GM19035 (cell line): ENCODE results near the gene CRNN.

Experiments
- ATAC-seq: cut with Tn5 transposase; IDR thresholded peaks from one replicate; pipeline ENCODE4 v1.9.1; 2021; ENCODE audit not compliant: unreplicated experiment

CRNN gene

DNA sequence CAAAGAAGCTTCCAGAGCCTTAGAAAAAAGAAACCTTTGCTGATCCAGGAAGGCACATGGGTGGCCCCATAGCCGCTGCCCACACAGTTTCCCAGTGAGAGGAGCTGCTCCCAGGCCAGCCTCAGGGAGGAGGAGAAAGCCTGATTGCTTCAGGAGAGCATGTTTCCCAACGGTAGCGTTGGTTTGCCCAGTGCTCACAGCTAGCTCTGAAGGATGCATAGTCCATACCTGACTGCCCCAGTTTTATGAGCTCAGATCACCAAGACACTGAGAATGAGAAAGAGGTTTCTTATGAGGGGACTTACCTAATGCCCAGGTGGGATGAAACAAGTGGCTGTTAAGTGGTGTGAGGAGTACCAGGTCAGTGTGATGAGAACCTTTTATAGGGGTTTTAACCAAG, at the start of gene CRNN:
CRNN (minus strand) TSS at position 355 of the 400 bp plus-strand sequence. CDS start 2,030 bp downstream, outside the sequence.
- no peak for ATAC-seq

DNA sequence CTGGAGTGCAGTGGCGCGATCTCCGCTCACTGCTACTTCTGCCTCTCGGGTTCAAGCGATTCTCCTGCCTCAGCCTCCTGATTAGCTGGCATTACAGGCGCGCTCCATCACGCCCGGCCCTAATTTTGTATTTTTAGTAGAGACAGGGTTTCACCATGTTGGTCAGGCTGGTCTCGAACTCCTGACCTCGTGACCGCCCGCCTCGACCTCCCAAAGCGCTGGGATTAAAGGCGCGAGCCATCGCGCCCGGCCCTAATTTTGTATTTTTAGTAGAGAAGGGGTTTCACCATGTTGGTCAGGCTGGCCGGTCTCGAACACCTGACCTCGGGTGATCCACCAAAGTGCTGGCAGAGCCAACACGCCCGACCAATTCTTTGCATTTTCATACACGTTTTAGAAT, 48.6 kb upstream of the CRNN start:
- no peak for ATAC-seq

DNA sequence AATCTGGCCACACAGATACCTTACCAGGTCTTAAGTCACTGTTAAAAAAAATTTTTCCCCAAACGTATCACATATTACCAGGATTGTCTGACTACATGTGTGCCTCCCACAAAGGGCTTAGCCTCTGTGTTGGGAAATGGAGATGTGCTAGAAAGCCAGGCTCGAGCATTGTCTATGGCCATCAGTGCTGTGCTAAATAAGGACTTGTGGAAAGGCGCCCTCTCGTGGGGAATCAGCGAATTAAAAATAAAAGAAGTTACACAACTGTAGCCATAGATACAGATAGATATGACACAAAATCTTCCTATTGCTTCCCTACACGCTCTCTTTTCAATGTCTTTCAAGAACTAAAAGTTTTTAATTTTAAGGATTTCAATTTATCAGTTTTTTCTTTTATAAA, 47.5 kb upstream of the CRNN start:
- ATAC-seq = no peak

DNA sequence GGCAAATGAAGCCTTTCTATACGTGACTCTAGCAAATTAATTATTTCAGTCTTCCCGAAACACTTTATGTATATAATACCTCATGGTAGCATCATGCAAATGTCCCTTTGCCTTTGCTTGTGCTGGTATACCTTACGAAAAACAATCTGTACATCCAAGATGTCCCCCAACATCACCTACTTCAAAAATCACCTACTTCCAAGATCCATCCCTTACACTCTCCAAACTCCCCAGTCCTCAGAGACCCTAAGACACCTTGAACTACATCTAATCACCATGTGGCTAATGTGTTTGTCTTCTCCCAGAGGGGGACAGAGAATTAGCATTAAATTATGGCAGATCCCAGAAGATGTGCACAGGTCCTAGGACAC, 46.5 kb upstream of the CRNN start:
- no peak for ATAC-seq

DNA sequence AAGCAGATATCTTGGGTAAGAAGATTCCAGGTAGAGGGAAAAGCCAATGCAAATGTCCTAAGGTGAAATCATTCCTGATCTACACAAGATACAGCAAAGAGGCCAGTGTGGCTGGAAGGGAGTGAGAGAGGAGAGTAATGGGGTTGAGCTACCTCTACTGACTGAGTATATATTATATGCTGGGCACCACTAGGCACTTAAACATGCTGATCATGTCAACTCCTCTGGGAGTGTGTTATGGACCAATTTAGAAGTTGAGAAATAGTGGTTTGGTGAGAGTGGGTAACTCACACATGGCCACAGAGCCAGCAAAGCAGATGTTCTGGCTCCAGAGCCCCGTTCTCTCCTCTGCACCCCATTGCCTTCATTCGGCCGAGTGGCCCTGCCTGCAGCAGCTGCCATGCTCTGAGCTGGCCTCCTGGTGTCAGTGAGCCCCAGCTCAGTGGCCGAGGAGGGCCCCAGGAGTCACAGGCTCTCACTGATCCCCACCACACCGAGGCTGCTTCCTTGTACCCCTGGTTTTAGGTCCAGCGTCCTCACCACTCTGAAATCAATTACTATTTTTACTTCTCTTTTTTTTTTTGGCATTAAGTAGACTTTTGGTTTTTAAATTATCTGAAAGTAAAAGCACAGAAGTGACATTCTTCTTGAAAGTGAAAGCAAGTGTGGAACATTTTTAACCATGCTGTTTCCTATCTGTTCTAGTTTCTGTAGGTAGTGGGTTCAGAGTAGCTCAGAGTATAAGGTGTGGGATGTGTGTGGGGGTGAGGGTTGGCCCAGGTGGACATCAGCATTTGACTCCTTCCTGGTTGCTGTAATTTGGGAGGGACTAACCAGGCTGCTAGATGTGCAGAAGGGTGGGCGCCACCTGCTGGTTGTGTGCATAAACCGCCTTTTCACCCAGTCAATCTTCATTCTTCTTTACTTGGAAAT, 45.8 kb upstream of the CRNN start:
- peak; percentile 88 for ATAC-seq

DNA sequence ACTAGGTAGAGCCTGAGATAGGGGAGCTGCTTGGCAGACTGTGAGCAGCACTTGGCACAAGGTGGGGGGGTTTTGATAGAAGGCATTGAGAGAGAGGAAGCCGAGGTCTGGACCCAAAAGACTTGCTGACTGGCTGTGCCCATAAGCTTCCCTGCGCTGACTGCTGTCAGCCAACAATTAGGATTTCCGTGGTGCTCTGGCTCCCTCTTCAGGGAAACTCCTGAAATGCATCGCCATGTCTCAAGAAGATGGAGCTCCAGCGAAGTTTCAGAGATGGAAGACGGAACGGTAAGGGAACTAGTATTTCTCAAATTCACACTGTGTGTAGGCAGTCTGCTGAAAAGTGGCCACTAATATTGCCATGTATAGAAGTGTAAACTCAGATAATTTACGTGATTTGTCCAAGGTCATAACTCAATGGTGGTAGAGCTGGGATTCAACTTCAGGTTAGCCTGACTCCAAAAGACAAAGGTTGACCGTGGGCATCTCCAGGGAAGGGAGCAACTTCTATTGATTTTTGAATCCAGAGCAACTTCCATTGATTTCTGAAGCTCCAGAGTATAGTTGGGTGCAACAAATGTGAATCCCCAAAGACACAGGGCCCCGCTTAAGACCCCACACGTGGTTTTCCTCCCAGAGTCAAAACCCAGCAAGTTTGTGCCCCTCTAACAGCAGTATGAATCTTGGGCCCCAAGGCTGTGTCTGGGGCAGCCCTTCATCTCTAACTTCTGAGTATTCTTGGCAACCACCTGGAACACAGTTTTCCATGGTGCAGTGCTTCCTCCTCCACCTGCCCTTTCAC, 44.5 kb upstream of the CRNN start:
- ATAC-seq = no peak

DNA sequence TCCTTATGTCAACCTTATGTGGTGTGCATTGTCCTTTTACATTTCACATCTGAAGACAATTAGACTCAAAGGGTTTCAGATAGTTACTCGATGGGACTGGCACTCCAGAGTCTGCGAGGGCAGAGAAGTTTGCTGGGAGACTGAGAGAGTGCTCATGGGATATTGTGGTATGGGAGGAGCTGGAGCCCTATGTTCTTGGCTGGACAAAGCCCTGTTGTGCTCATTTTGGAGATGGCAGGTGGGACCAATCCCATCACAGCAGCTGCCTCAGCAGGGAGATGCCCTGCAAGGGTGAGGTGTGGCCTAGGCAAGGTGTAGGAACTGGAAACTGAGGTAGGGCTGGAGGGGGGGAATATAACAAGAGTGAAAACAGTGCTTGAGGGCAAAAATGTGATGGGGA, 43.5 kb upstream of the CRNN start:
- ATAC-seq = no peak

DNA sequence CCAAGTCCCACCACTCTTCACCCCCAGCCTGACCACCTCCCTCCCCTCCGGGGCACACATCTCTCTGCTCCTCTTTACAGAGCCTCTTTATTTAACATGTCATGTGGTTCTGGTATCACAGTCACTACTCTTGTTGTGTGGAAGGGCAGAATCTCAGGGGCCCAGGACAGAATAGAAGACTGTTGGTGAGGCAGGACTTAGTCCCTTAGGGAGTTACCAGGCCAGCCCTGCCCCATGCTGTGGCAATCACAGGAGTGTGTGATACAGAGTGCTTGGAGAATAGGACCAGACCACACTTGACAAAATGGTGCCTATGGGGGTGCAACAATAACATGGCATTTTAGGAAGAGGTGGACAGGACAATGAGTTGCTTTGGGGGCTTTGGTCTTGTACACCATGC, 43.0 kb upstream of the CRNN start:
- ATAC-seq = no peak

DNA sequence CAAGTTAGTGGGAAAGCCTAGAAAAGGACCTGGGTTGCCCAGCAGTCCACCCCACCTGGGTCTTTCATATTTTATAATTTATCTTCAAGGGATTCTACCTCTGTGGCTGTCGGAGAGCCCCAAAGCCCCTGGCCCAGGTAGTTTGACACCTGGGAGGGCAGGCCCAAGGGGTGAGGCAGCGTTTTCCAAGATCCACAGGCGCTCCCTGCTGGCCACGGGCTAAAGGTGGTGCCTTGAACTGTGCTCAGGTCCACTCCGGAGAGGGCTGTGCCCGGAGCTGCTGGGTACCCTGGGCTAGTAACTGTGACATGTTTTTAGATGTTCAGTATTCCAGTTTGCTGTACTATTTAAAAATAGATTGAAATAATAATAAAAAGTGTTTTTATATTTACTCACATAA, 37.2 kb upstream of the CRNN start:
- no peak for ATAC-seq

DNA sequence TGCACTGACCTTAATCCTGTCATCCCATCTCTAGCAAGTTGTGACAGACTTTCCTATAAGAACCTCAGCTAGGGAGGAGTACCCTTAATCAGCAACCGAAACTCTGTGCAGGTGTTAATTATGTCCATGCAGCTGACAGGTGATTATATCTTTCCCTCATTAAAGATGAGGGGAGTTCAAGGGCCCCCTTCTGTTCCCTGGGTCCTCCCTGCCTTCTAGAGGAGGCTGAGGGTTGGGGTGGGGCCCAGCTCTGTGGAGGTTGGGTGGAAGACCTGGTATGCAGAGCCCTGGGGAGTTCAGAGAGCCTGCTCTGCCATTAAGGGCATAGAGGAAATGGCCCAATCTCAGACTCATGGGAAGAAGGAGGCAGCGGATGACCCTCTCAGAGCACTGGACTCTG, 35.6 kb upstream of the CRNN start:
- ATAC-seq = no peak

DNA sequence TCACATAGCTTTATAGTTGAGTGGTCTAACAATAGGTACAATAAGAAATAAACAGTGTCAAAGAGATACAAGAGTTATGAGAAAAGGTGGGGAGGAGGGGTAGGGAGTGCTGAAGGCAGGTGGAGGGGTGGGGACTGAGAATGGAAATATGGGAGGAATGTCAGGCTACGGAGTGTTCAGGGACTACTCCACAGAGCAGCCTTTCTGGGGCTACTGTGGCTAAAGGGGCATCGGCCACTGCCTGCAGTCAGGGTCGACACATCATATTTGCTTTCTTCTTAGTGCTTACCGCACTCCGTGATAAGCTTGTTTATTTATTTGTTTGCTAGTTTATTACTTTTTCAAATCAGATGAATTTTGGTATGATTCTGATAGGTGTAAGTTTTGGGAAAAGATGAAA, 34.4 kb upstream of the CRNN start:
- no peak for ATAC-seq

DNA sequence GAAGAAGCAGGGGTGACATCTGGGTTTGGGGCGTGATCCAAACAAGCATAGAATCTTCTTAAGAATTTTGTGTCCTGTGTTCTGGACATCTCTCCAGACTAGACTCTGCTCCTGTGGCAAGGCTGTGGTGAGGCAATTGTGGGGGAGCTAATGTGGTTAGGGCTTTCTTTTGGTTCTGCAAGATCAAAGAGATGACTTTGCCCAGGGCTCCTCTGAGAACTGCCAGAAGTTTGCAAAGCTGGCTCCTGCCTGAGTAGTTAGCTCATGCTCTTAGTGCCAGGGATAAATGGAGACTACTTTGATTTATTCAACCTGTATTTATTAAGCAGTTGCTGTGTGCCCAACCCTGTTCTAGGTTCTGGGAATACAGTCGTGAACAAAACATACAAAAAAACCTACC, 34.0 kb upstream of the CRNN start:
- no peak for ATAC-seq

DNA sequence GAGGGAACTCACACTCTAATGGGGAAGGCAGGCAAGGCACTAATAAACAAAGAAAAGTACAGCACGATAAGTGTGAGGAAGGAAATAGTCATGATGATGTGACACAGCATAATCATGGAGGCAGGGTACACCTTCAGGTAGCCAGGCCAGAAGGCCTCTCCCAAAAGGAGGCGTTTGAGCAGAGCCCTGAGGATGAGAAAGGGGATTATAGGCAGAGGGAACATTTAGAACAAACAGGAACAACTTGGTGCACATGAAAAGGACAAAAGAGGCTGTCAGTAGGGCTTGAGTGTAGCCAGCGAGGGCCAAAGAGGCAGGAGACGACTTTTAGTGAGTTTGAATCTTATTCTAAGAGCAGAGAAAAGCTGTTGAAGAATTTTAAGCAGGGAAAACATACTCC, 33.4 kb upstream of the CRNN start:
- ATAC-seq = no peak

DNA sequence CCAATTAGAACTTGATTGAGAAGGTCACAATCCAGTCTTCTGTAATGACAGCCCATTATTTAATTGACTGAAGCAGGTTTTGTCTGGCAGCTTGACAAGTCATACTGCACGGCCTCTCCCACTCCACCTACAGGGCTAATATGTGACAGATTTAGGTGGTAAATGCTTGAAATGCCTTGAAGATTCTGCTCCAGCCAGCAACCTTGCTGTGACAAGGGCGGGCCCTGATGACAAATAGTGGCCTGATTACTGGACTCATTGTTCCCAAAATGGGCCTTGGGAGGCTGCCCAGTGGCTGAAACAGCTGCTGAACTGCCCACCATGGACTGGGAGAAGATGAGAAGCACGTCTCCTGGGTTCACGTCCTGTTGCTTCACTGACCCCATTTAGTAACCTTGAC, 30.0 kb upstream of the CRNN start:
- ATAC-seq = no peak

DNA sequence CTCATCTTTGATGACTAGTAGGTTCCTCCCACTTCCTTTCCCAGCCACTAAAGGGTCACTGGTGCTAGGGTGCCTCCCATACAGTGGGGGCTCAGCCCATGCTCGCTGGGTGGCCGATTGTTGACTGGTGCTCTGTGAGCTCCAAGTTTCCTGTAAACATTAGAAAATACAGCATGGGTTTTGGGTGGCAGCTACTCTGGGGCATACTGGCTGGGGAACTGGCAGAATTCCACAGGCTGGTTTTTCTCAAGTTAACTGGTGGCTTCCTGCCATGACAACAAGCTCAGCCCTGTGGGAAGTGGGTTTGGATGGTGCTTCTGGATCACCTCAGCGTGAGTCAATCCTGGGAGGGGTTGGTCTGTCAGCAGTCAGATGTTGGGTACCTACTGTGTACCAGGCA, 28.7 kb upstream of the CRNN start:
- no peak for ATAC-seq

DNA sequence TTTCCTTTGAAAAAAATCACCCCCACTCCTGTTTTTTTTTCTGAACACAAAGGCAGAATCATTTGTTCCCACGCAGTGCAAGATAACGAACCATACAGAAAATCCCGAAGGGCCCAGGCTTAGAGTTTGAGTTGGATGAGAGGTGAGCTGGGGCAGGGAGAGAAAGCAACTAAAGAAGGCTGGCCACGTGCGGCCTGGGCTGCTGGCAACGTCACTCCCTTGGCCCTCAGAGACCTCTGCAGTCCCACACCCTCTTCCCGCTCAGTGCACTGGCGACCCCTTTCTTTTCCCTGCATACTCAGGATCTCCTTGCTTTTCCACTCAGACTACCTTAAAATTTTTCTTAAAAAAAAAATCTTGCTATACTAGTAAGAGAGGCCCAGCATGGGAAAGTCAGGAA, 28.2 kb upstream of the CRNN start:
- ATAC-seq = no peak

DNA sequence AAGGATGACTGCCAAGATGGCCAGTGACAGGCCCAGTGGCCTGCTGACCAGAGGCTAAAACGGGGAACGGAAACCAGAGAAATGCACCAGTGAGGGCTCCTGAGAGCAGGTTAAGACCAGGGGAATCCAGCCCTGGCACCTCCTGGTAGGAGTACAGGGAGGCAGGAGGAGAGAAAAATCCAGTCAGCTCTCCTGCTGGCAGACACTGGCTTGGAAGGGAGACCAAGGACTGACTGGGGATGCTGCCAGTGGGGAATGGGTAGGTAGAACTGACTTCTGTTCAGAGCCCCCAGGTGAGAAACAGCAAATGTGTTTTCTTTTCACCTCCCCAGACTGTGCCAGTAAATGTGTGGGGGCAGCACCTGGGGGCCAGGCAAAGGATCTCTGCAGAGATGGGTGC, 27.7 kb upstream of the CRNN start:
- ATAC-seq = no peak

DNA sequence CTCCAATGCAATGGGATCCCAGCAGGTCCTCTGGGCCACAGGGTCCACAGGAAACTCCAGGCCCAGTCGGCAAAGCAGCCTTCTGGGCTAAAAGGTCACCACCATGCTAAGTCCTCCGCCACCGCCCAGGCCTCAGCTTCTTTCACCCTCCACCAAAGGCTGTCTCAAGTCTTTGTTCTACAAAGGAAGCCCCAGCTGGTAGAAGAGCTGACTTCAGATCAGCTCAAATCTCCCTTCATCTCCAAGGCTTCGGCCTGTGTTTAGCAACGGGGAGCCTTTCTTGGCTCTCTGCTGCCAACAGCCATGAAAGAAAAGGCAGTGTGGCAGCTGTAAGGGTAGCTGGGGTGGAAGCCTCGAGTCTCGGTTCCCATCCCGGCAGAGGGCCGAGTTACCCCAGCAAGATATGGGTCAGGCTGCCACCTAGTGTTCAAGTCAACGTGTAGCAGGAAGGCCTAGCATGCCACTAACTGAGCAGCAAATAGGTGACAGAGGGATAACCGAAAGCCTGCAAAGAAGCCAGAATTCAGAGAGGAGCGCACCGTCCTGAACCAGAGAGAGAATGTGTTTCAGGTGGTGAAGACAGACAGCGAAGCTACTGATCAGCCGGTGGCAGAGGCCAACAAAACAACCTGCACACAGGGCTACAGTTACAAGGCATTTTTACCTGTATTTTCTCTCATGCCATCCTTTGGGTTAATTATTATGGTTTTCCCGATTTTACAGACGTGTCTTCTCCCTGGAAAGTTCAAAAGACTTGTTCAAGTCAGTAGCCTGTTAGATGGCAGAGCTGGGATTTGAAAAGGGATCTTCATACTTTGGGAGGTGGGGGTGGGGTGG, 26.8 kb upstream of the CRNN start:
- ATAC-seq = peak; percentile 91

DNA sequence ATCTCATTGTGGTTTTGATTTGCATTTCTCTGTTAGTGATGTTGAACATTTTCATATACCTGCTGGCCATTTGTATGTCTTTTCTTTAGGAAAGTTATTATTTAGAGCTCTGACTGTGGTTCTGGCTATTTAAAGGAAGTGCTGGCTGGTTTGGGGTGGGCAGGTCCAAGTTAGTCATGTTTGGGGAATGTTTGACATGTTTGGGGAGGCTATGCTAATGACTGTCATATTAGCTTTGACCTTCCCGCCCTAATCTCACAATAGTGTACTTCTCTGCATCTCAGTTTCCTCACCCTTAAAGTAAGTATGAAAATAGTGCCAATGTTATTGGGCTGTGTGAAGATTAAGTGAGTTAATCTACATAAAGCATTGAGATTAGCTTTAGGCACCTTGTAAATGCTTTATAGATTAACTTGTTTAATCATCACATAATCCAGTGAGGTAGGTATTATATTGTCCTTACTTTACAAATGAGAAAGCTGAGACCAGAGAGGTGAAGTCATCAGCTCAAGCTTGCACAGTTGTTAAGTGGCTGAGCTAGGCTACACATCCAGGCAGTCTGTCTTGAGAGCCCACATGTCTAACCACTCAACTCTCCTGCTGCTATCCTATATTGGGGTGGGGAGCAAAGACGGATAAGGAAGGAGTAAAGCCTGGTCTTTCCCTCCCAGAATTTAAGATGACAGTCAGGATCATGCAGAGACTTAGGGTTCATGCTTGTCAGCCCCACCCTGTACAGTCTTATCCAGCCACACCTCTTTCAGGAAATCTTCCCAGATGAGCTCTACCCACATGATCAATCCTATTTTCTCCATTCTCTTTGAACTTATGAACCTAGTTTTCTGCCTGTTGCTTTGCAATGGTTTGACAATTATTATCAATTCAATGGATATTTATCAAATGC, 22.8 kb upstream of the CRNN start:
- no peak for ATAC-seq

DNA sequence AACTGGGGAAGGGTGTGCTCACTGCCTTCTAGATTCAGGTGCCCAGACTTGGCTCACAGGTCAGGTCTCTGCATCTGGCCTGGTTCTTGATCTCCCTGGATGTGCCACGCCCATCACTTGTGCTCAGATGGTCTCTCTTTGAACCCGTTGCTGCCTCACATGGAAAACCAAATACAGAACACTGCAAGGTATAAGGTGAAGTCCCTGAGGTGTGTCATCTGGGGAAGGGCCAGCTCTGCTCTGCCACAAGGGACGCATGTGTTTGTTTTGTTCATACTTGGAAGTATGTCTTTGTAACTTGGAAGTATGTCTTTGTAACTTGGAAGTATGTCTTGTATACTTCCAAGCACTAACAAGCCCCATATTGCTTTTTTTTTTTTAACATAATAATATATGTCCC, 13.4 kb upstream of the CRNN start:
- ATAC-seq = no peak
